Measurements from ENCODE around the gene RBM33.

DNA sequence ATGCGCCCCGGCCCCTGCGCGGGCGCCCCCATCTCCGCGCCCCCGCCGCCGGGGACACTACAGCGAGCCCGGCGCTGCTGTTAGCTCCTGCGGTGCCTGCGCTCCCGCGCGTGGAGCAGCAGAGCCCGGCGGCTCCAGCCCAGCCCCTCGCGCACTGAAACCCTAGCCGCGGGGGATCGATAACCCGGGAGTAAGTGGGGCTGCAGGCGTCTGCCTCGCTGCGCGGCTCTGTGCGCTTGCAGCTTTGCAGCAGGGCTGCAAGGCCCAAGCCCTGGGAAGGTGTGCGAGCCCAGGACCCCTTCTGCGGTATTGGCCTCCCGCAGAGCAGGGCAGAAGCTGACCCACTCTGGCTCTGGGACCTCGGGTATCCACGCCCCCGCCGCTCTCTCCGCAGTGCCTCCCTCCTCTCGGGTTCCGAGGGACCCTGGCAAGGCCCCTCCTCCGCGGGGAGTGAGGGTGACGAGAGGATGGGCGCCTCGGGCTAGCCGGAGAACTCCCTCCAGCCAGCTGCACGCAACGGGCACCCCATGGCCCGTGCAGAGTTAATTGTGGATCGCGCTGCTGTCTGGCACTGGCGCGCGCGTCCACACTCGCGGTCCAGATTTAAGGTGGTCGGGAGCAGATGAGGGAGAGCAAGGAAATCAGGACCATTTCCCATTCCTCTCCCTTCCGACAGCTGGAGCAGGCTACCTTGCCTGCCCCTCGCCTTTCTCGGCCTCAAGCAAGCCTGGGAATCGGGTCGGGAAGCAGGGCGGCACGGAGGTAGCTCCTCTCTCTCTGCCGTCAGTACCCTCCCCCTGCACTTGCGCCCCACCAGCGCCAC is 165.7 kb downstream of the RBM33 start:
- TF ChIP-seq, protein P1, sequence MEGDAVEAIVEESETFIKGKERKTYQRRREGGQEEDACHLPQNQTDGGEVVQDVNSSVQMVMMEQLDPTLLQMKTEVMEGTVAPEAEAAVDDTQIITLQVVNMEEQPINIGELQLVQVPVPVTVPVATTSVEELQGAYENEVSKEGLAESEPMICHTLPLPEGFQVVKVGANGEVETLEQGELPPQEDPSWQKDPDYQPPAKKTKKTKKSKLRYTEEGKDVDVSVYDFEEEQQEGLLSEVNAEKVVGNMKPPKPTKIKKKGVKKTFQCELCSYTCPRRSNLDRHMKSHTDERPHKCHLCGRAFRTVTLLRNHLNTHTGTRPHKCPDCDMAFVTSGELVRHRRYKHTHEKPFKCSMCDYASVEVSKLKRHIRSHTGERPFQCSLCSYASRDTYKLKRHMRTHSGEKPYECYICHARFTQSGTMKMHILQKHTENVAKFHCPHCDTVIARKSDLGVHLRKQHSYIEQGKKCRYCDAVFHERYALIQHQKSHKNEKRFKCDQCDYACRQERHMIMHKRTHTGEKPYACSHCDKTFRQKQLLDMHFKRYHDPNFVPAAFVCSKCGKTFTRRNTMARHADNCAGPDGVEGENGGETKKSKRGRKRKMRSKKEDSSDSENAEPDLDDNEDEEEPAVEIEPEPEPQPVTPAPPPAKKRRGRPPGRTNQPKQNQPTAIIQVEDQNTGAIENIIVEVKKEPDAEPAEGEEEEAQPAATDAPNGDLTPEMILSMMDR (conservative IDR thresholded peaks at IDR 0.05; ENCODE audit: low read depth, low read length): no peak
- TF ChIP-seq SMC3 (IDR thresholded peaks at IDR 0.05; ENCODE audit: low read depth, low read length): no peak
- TF ChIP-seq CHD1 (IDR thresholded peaks at IDR 0.05; ENCODE audit: low read depth, low read length): no peak
- TF ChIP-seq POLR2A (IDR thresholded peaks at IDR 0.05; ENCODE audit: low read depth, low read length): no peak
- no peak for TF ChIP-seq RAD21 (IDR thresholded peaks at IDR 0.05; ENCODE audit: low read length)
- TF ChIP-seq RCOR1 (IDR thresholded peaks at IDR 0.05; ENCODE audit: insufficient replicate concordance, low read length): no peak
- TF ChIP-seq BHLHE40 (IDR thresholded peaks at IDR 0.05; ENCODE audit: low read depth, low read length): no peak
- no peak for TF ChIP-seq MXI1 (IDR thresholded peaks at IDR 0.05; ENCODE audit: borderline replicate concordance, low read depth, low read length)
- TF ChIP-seq, protein P2, sequence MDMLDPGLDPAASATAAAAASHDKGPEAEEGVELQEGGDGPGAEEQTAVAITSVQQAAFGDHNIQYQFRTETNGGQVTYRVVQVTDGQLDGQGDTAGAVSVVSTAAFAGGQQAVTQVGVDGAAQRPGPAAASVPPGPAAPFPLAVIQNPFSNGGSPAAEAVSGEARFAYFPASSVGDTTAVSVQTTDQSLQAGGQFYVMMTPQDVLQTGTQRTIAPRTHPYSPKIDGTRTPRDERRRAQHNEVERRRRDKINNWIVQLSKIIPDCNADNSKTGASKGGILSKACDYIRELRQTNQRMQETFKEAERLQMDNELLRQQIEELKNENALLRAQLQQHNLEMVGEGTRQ (IDR thresholded peaks at IDR 0.05; ENCODE audit: low read depth, low read length): no peak
- no peak for TF ChIP-seq NFE2L2 (IDR thresholded peaks at IDR 0.05; ENCODE audit: low read depth, low read length)
- TF ChIP-seq FOS (IDR thresholded peaks at IDR 0.05; ENCODE audit: low read depth, low read length): no peak
- no peak for TF ChIP-seq CEBPB (IDR thresholded peaks at IDR 0.05; ENCODE audit: low read depth, low read length)
- TF ChIP-seq MAZ (IDR thresholded peaks at IDR 0.05; ENCODE audit: borderline replicate concordance, low read depth, low read length): no peak
- no peak for TF ChIP-seq RFX5 (IDR thresholded peaks at IDR 0.05; ENCODE audit: low read depth, low read length)
